ENCODE results near the gene NFATC3.

The NFATC3 gene

GRCh38 chr16:68231384-68232136 is 146.4 kb downstream of the NFATC3 start:
- DNase-seq (ENCODE audit: low read depth): no peak

- DNase-seq (ENCODE audit: low read depth): no peak
Measured at GRCh38 chr16:68232335-68232734, 147.2 kb downstream of the NFATC3 start.

GRCh38 chr16:68233085-68233834 is 148.1 kb downstream of the NFATC3 start:
- no peak for DNase-seq (ENCODE audit: low read depth)

- no peak for DNase-seq (ENCODE audit: low read depth)
Measured at GRCh38 chr16:68233835-68234187, 148.6 kb downstream of the NFATC3 start.

- no peak for DNase-seq (ENCODE audit: low read depth)
Measured at GRCh38 chr16:68234188-68235107, 149.3 kb downstream of the NFATC3 start.

- no peak for DNase-seq (ENCODE audit: low read depth)
Measured at GRCh38 chr16:68235108-68235886, 150.1 kb downstream of the NFATC3 start.

GRCh38 chr16:68235887-68236136 is 150.6 kb downstream of the NFATC3 start, which contains the start of gene ESRP2:
Gene ESRP2 (minus strand): TSS chr16:68236127. CDS start chr16:68236045, 82 bp downstream.
- DNase-seq (ENCODE audit: low read depth): no peak

GRCh38 chr16:68236137-68236825 is 151.1 kb downstream of the NFATC3 start:
- no peak for DNase-seq (ENCODE audit: low read depth)

GRCh38 chr16:68236826-68237242 is 151.7 kb downstream of the NFATC3 start:
- DNase-seq (ENCODE audit: low read depth): no peak

GRCh38 chr16:68237243-68238028 is 152.3 kb downstream of the NFATC3 start:
- DNase-seq (ENCODE audit: low read depth): peak; percentile 85

- no peak for DNase-seq (ENCODE audit: low read depth)
Measured at GRCh38 chr16:68238029-68238345, 152.8 kb downstream of the NFATC3 start.

- no peak for DNase-seq (ENCODE audit: low read depth)
Measured at GRCh38 chr16:68242085-68242484, 156.9 kb downstream of the NFATC3 start.

GRCh38 chr16:68242926-68243858 is 158.0 kb downstream of the NFATC3 start:
- no peak for DNase-seq (ENCODE audit: low read depth)

- no peak for DNase-seq (ENCODE audit: low read depth)
Measured at GRCh38 chr16:68244481-68244902, 159.3 kb downstream of the NFATC3 start.

- peak; percentile 95 for DNase-seq (ENCODE audit: low read depth)
Measured at GRCh38 chr16:68244903-68245853, 160.0 kb downstream of the NFATC3 start, which contains the start of gene PLA2G15. Gene PLA2G15 (plus strand): TSS chr16:68245373. CDS start chr16:68245427, 54 bp downstream.

- DNase-seq (ENCODE audit: low read depth): no peak
Measured at GRCh38 chr16:68246121-68246520, 161.0 kb downstream of the NFATC3 start.

- no peak for DNase-seq (ENCODE audit: low read depth)
Measured at GRCh38 chr16:68246666-68247065, 161.5 kb downstream of the NFATC3 start.

GRCh38 chr16:68247400-68247799 is 162.2 kb downstream of the NFATC3 start:
- no peak for DNase-seq (ENCODE audit: low read depth)

All from activated T-helper 9 cell treated with anti-CD3 and anti-CD28 coated beads, Interleukin-2, amount 50 U/mL, for 16 hours (primary cell).